Esophagus muscularis mucosa (tissue), 4 donors: ENCODE measurements around the gene CDC20. TPM values are rescaled to one million over a fixed set of nuclear protein-coding genes. Genes with fewer than 3 reads are reported as not detected.

Source experiments
- DNase-seq: peaks from one replicate; pipeline ENCODE4 v3.0.0-alpha.2; 2017; ENCODE audit errors: extremely low spot score
- H3K27ac ChIP-seq, 4 donors: fragments of 200-600 bp; sonication (generic); replicated peaks in 1 of 4; 1 replicate in 3 of 4; 2 replicates in 1 of 4; pipeline ENCODE4 v1.5.1; 2016 to 2019; ENCODE audit warnings: mild to moderate bottlenecking in 1 of 4
- H3K27me3 ChIP-seq, 4 donors: fragments of 200-600 bp; sonication (generic); one replicate each; pipeline versions ENCODE4 v1.5.1 to v1.6.0; 2016 to 2019
- H3K36me3 ChIP-seq, 4 donors: fragments of 200-600 bp; sonication (generic); one replicate each; pipeline ENCODE4 v1.5.1; 2016 to 2019
- H3K4me1 ChIP-seq, 4 donors: fragments of 200-600 bp; sonication (generic); one replicate each; pipeline ENCODE4 v1.5.1; 2016 to 2019
- H3K4me3 ChIP-seq, 4 donors: fragments of 200-600 bp; sonication (generic); 1 replicate in 2 of 4; 2 replicates in 2 of 4; pipeline ENCODE4 v1.5.1; 2016 to 2019; ENCODE audit warnings: mild to moderate bottlenecking in 4 of 4, moderate library complexity in 1 of 4
- H3K9me3 ChIP-seq, 4 donors: fragments of 200-600 bp; sonication (generic); 1 replicate in 3 of 4; 2 replicates in 1 of 4; pipeline ENCODE4 v1.5.1; 2016 to 2019
- CTCF ChIP-seq, 3 experiments: fragments of 200-600 bp in 2 of 3; fragments of 450-650 bp in 1 of 3; sonication (generic) in 2 of 3; IDR thresholded peaks; one replicate each; pipeline ENCODE4 v1.5.1; 2017 to 2019; ENCODE audit warnings: antibody characterized with exemption in 3 of 3, mild to moderate bottlenecking in 2 of 3, moderate library complexity in 1 of 3
- EP300 ChIP-seq: sonication (generic); formaldehyde crosslinking; IDR thresholded peaks from one replicate; pipeline ENCODE4 v1.6.1; 2017; ENCODE audit warnings: antibody characterized with exemption
- POLR2A ChIP-seq: fragments of 450-650 bp; IDR thresholded peaks from one replicate; pipeline ENCODE4 v1.6.1; 2017; ENCODE audit warnings: antibody characterized with exemption, moderate library complexity, mild to moderate bottlenecking, low read depth
- POLR2AphosphoS5 ChIP-seq, 2 donors: sonication (generic); formaldehyde crosslinking; IDR thresholded peaks; one replicate each; pipeline ENCODE4 v1.6.1; 2017; ENCODE audit warnings: antibody characterized with exemption in 2 of 2
- WGBS: methylation state at CpG from one replicate; pipeline ENCODE4 v1.1.5; 2018; 5-methylcytosine and 5-hydroxymethylcytosine counted together
- intact Hi-C: fragments of 100-400 bp; cut with DNase I; formaldehyde crosslinking; loops from one replicate; pipeline ENCODE4 v1.15.1; 2023
- total RNA-seq, 4 donors: library from RNA; depleted of rRNA; stranded (reverse); fragments of >200 nt; gene quantifications; one replicate each; pipeline versions ENCODE4 v1.1.0 to v1.2.1, GENCODE V29; 2016

Gene CDC20
- total RNA-seq, 4 donors from 2014 or later: 0.42 to 1.7 TPM; not detected in 2

GRCh38 chr1:43340559-43340958 lies 18.2 kb upstream of the CDC20 start:
- no peak for DNase-seq
- Histone ChIP-seq H3K4me3 (no peak overlapping the region), H3K4me1 (peaks cover 0 to 18% (median 0%) of the 10 kb centered on the region in 4 donors), H3K9me3 (no peaks in the 10 kb centered on the region), H3K36me3 (no peaks in the 10 kb centered on the region), H3K27ac (no peak overlapping the region), H3K27me3 (no peaks in the 10 kb centered on the region)
- no peak for TF ChIP-seq POLR2A
- TF ChIP-seq CTCF (IDR thresholded peaks at IDR 0.05): no peak
- TF ChIP-seq POLR2AphosphoS5 (IDR thresholded peaks at IDR 0.05): no peak
- TF ChIP-seq EP300: no peak
- intact Hi-C loops: loop anchor here (10.0 kb wide), 1 partner anchor 106 kb away; no protein-coding TSS in a partner anchor
- WGBS: 82% methylated on average over 1 of the region's 1 CpG

- Histone ChIP-seq H3K9me3 (no peaks in the 10 kb centered on the region), H3K36me3 (no peaks in the 10 kb centered on the region), H3K27ac (no peak overlapping the region), H3K4me1 (peaks cover 12 to 39% (median 13%) of the 10 kb centered on the region in 4 donors), H3K4me3 (no peak overlapping the region), H3K27me3 (no peaks in the 10 kb centered on the region)
- DNase-seq: no peak
- TF ChIP-seq CTCF (IDR thresholded peaks at IDR 0.05): no peak
- no peak for TF ChIP-seq POLR2AphosphoS5 (IDR thresholded peaks at IDR 0.05)
- no peak for TF ChIP-seq EP300
- TF ChIP-seq POLR2A: no peak
- 67% methylated on average over 4 of the region's 4 CpGs for WGBS
- intact Hi-C loops: loop anchor here (10.0 kb wide), 1 partner anchor 110 kb away; no protein-coding TSS in a partner anchor
Measured at GRCh38 chr1:43344267-43344850, 14.4 kb upstream of the CDC20 start.

- WGBS: 65% methylated on average over 3 of the region's 3 CpGs
- Histone ChIP-seq H3K27me3 (no peaks in the 10 kb centered on the region), H3K27ac (no peak overlapping the region), H3K4me3 (no peak overlapping the region), H3K4me1 (peaks cover 19 to 45% (median 21%) of the 10 kb centered on the region in 4 donors), H3K9me3 (no peaks in the 10 kb centered on the region), H3K36me3 (no peaks in the 10 kb centered on the region)
- DNase-seq: no peak
- no peak for TF ChIP-seq POLR2A
- no peak for TF ChIP-seq POLR2AphosphoS5 (IDR thresholded peaks at IDR 0.05)
- no peak for TF ChIP-seq EP300
- intact Hi-C loops: loop anchor here (5.0 to 10.0 kb wide), 2 partner anchors 53 to 110 kb away; no protein-coding TSS in a partner anchor
Measured at GRCh38 chr1:43345120-43345519, 13.7 kb upstream of the CDC20 start.

GRCh38 chr1:43346636-43347035 lies 12.1 kb upstream of the CDC20 start:
- H3K27ac ChIP-seq: no peak overlapping the region
- no peaks in the 10 kb centered on the region for H3K36me3 ChIP-seq
- intact Hi-C loops: loop anchor here (5.0 to 10.0 kb wide), 2 partner anchors 54 to 112 kb away; no protein-coding TSS in a partner anchor
- WGBS: 91% methylated on average over 5 of the region's 5 CpGs
- H3K4me1 ChIP-seq: peaks cover 22 to 45% (median 23%) of the 10 kb centered on the region in 4 donors
- H3K4me3 ChIP-seq: no peak overlapping the region
- no peaks in the 10 kb centered on the region for H3K27me3 ChIP-seq
- no peaks in the 10 kb centered on the region for H3K9me3 ChIP-seq
- no peak for DNase-seq
- no peak for TF ChIP-seq CTCF (IDR thresholded peaks at IDR 0.05)
- no peak for TF ChIP-seq POLR2AphosphoS5 (IDR thresholded peaks at IDR 0.05)
- TF ChIP-seq POLR2A: no peak
- TF ChIP-seq EP300: no peak

- peaks cover 22 to 44% (median 23%) of the 10 kb centered on the region in 4 donors for H3K4me1 ChIP-seq
- intact Hi-C loops: loop anchor here (5.0 to 10.0 kb wide), 2 partner anchors 56 to 114 kb away; no protein-coding TSS in a partner anchor
- H3K27ac ChIP-seq: peak overlapping the region; percentile 87 to 94 (median 90)
- TF ChIP-seq EP300 (no peak), POLR2A (no peak), POLR2AphosphoS5 (IDR thresholded peaks at IDR 0.05) (no peak), CTCF (IDR thresholded peaks at IDR 0.05) (no peak)
- 80% methylated on average over 2 of the region's 22 CpGs for WGBS
- peak overlapping the region; percentile 62 to 73 (median 70) for H3K4me3 ChIP-seq
- H3K9me3 ChIP-seq: no peaks in the 10 kb centered on the region
- no peaks in the 10 kb centered on the region for H3K36me3 ChIP-seq
- DNase-seq: no peak
- H3K27me3 ChIP-seq: no peaks in the 10 kb centered on the region
Measured at GRCh38 chr1:43348343-43348808, 10.4 kb upstream of the CDC20 start.
